GM18511 (cell line): ENCODE measurements around the gene LAT.

Experiments used
- ATAC-seq: cut with Tn5 transposase; IDR thresholded peaks from one replicate; pipeline ENCODE4 v1.9.1; 2021; ENCODE audit warnings: mild to moderate bottlenecking, moderate library complexity; ENCODE audit not compliant: unreplicated experiment

Gene LAT

DNA sequence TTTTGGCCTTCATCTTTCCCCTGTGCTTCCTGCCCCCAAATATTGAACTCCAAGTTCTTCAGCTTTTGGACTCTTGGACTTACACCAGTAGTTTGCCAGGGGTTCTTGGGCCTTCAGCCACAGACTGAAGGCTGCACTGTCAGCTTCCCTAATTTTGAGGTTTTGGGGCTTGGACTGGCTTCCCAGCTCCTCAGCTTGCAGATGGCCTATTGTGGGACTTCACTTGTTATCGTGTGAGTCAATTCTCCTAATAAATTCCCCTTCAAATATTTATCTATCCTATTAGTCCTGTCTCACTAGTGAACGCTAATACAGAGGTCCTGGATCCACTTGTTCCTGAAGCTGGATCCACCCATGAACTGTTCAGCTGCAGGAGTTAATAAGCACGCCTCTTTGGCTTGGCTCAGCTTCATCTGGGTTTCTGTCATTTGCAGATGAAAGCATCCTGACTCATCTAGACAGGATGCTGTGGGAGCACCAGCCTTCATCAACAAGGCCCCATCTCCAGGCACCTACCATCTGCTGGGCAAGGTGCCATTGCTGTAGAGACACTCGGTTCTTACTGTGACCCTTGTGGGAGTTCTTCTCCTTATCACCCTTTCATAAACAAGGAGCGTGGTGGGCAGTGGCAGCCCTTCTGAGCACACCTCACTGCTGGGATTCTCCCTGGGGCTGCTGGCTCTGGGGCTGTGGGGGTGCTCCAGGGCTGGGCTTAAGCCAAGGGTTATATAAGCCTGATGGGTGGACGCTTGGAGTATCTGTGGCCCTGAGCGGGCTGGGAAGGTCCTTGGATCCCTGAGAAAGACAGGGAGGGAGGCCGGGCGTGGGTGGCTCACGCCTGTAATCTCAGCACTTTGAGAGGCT is 23.1 kb downstream of the LAT start:
- no peak for ATAC-seq

DNA sequence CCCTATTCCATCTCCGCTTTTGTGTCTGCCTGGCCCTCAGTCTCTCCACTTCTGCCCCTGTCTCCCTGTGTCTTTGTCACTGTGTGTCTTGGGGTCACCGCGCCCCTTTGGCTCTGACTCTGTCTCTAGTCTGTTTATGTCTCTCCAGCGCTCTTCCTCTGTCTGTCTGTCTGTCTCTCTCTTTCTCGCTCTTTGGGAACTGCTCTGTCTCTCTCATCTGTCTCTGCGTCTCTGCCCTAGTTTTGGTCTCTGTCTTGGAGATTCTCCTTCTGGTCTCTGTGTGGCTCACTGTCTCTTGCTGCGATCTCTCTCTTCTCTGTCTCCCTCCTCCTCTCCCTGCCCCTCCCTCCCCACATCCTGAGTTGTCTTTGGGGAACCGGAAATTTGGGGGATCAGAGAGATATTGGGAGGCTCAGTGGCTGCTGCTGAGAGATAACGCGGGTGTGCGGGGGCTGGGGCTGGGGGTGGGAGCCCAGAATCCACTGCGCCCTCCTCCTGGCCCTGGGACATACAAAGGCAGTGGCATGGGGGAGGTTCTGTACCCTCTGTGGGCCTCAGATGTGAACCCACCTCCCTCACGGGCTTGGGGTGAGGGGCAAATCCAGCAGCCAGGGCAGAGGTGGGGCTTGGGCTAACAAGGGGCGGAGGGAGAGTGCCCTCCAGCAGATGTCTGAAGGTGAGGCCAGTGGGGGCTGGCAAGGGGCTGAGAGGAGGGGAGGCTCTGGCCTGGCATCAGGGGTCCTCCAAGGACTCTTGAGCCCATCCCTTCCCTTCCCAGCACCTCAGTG is 24.4 kb downstream of the LAT start:
- no peak for ATAC-seq

DNA sequence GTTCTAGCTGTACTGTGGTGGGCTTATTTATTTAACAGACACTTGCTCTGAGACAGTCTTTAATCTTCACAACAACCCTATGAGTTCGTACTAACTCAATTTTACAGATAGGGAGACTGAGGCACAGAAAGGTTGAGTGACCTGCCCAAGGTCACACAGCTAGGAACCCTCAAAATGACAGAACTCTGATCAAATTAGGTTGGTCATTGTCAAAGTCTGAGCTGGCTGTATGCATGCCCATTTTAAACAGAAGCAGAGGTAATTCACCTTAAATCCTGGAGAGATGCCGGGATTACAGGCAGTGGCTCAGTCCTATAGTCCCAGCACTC is 24.9 kb downstream of the LAT start:
- no peak for ATAC-seq

DNA sequence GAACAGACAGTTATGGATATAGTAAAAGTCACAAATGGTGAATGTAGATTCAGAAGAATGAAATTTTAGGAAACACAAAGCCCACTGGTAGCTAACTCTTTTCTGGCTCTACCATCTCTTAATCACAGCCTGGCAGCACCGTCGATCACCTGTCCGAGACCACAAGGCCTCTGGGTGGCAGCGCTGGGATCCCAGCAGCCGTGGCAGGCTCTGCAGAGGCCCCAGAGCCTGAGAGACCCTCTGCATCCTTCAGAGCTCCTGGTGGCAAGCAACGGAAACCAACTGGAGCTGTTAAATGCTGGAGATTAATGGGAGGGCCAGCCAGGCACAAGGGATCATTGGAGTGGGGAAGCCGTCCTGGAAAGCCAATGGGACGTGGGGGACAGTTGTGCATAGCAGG is 26.3 kb downstream of the LAT start:
- no peak for ATAC-seq

DNA sequence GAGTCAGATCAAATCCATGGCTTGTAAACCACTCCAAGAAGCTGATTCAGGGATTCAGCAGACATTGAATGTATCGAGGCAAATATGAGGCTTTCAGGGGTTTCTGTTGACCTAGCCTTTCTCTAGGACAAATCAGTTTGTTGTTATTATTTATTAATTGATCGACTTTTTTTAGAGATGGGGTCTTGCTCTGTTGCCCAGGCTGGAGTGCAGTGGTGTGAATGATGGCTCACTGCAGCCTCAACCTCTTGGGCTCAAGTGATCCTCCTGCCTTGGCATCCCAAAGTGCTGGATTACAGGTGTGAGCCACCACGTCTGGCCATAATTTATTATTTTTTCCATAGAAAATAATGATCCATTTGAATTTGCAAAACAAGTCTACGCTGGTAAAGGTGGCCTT is 27.0 kb downstream of the LAT start:
- no peak for ATAC-seq

DNA sequence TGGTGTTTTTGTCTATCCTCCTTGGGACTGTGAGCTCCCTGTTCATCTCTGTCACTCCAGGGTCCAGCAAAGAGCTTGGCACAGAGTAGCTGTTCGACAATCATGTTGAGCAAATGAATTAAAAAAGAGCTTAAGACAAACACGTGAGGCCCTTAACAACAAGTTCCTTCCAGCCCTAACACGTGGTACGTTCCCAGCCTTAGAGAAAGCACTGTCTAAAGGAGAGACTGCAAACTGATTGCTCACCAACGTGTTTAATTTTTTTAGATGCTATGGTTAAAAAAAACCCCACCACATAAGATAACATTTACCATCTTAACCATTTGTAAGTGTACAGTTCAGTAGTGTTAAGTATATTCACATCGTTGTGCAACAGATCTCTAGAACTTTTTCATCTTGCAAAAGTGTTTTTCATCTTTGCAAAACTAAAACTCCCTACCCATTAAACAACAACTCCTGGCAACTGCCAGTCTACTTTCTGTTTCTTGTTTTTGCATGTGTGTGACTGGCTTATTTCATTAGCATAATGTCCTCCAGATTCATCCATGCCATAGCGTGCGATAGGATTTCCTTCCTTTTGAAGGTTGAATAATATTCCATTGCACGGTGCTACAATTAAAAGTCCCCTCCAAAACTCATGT is 28.2 kb downstream of the LAT start:
- no peak for ATAC-seq

DNA sequence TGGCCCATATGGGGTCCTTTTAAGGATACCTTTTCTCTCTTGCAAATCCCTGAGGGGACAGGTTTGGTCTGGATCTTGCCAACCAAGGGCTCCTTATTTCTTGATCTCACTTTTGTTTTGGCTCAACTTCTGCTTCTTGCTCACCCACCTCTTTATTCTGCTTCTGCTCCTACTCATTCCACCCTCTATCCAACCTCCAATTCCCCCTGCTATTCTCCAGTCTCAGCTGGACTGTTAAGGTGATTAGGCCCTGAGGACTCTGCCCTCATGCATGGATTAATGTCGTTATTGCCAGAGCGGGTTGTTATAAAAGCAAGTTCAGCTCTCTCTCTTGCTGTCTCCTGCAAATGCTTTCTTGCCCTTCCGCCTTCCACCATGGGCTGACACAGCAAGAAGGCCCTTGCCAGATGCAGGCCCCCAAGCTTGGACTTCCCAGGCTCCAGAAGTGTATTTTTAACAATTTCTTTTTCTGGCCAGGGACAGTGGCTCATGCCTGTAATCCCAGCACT is 29.8 kb downstream of the LAT start:
- no peak for ATAC-seq

DNA sequence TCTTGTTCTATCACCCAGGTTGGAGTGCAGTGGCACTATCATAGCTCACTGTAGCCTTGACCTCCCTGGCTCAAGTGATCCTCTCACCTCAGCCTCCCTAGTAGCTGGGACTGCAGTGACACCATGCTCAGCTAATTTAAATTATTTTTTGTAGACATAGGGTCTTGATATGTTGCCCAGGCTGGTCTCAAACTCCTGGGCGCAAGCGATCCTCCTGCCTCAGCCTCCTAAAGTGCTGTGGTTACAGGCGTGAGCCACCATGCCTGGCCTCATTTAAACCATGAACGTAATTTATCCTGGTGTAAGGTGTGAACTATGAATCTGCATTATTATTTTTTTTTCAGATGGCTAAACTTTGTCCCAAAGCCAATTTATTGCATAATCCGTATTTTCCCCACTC is 37.3 kb downstream of the LAT start:
- ATAC-seq = no peak

DNA sequence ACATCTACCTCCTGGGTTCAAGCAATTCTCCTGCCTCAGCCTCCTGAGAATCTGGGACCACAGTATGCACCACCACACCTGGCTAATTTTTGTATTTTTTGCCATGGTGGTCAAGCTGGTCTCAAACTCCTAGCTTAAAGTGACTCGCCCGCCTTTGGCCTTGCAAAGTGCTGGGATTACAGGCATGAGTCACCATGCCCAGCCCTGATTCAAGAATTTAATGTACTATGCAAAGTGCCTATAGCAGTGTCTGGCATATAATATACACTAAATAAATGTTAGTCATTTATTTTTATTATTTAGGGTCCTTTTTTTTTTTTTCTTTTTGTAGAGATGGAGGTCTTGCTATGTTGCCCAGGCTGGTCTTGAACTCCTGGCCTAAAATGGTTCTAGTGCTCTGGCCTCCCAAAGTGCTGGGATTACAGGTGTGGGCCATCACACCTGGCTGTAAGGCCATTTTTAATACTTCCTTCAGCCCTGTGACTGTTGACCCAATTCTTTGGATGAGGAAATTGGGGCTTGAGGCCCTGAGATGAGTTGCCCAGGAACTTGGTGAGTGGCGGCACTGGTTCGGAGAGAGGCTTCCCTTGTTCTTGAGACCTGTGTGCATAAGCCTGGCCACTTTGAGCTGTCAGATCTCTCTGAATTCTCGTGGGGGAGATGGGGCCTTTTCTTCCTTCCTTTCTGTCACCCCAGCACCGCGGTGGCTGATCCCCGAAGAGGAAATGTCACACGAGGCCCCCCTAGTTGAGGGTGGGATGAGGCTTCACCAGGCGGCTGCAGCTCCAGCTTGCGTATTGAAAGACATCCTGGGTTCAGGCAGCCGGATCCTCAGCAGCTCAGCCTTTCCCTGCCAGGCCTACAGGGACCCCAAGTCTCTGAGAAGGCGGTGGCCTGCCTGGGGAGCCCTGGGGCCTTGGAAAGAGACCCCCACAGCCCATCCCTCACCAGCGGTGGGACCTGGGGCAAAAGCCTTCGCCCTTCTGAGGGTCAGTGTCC is 38.7 kb downstream of the LAT start:
- ATAC-seq = no peak

DNA sequence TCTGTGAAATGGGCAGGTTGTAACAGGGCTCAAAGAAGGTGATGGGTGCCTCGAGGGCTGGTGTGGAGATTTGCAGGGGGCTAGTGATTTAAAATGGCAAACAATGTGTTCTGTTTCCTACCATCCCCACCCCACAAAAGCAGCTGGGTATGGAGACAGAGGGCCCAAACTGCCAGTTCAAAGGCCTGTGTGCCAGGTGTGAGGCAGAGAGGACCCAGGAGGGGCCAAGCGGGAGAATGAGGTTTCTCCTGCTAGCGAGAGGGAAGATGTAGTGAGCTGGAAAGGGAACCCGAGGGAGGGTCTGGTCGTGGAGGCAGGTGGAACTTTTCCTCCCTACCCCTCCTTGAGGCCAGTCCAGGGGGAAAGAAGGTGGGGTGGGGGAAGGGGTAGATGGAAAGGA is 39.4 kb downstream of the LAT start:
- ATAC-seq = no peak

DNA sequence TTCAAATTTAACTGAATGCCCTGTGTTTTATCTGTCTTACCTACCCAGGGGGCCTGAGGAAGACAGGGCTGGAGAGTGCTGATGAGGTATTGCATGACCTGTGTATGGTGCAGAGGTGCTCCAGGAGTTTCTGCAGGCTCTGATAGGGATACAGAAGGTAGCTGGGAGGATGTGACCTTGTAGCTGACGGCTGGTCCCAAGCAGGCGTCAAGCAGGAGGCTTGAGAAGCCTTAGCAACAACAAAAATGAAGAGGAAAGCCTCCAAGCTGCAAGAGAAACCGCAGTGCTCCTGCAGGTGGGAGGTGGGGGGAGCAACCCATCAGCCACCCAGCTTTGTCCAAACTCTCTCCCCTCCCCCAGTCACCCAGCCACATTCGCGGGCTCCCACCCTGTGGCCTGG is 40.4 kb downstream of the LAT start:
- ATAC-seq = no peak

DNA sequence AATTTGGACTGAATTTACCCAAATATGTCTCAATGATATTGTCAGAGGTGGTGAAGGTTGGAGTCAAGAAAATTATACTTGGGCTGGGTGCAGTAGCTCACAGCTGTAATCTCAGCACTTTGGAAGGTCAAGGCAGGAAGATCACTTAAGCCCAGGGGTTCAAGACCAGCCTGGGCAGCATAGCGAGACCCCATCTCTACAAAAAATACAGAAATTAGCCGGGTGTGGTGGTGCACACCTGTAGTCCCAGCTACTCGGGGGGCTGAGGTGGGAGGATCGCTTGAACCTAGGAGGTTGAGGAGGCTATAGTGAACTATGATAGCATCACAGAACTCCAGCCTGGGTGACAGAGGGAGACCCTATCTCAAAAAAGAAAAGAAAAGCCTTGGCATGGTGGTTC is 40.9 kb downstream of the LAT start:
- no peak for ATAC-seq

DNA sequence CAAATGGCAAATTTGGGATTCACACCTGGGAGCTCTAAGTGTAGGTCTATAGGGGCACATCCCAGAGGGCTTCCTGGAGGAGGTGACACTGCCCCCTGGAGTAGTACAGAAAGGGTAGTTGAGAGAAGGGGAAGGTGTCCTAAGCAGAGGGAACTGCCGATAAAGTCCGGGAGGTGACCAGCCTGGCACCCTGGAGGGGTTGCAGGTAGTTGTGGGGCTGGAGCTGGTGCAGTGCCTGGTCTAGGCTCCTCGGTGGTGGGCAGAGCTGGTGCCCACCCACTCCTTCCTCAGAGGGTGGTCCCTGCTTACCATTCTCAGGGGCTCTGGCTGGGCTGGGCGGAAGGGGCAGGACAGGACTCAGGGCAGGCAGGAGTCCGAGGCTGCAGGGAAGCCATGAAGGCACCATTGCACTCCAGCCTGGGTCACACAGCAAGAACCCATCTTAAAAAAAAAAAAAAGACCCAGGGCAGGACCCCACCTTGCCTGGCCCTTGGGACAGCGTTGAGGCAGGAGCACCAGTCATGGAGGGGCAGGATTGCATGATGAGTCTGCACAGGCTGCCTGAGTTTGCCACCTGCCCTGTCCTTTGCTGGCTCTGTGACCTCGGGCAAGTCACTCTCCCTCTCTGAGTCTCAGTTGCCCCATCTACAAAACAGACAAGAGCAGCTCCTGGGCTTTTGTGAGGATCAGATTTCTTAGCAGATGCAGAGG is 43.8 kb downstream of the LAT start:
- ATAC-seq = no peak

DNA sequence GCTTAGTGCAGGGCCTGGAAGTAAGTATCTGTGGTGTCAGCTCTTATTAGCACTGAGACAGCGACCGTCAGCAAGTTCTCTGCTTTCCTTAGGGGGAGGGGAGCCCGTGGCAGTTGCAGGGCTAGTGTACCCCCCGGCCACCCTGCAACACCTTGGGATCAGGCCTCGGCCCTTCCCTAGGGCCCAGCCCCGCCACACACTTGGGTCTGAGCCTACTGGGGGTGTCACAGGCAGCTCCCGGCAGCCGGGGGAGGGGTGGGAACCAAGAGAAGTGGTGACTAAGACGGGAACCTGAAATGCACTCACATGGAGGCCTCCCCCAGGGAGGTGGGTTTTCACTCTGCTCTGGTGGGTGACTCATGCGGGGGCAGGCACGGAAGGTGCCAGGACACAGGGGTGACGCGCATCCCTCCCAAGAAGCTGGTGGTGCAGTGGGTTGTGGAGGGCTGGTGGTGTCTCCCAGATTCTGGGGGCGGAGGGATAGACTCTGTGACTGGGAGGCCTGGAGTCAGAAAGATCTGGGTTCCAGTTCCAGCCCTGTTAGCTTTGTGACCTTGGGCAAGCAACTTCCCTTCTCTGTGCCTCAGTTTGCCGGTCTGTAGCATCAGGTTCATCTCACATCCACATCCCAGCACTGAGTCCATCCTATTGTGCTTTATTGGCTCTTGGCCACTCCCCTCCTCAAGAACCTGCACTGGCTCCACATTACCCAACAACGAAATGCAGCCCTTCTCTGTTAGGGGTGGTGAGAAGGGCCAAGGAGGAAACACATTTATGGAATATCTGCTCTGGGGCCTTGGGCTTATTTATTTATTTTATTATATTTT is 44.5 kb downstream of the LAT start:
- ATAC-seq = peak; percentile 78

DNA sequence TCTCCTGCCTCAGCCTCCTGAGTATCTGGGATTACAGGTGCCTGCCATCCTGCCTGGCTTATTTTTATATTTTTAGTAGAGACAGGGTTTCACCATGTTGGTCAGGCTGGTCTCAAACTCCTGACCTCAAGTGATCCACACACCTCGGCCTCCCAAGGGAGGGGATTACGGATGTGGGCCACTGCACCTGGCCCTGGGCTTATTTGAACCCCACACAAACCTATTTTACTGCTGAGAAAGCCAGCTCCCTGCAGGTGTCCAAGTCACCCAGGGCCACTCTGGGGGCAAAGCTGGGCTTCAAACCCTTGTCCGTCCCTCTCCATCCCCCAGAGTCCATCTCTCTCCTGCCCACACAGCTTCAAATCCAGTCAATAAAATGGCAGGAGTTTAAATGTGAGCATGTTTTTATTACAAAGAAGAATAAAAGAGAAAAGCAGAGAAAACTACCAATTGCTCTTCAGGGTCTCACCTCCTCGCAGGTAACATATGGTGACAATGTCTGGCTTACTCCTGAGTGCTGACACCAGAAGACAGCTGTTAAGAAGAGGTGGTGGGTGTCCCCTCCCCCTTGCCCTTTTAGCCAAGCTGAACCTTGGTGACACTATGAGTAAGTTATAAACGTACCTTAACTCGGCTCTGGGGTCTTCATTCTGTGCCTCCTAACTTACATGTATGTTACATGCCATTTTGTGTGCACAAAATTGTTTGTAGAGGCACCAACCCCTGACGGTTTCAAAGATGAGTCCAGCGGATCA is 45.4 kb downstream of the LAT start:
- ATAC-seq = no peak
